PC-9 (cell line): ENCODE data around the gene RHOC. TPM values are rescaled to one million over a fixed set of nuclear protein-coding genes. Genes with fewer than 3 reads are reported as not detected.

Source experiments
- BruUV-seq: library from RNA; stranded (reverse); fragments of 400-500 nt; replicated peaks from 2 replicates; lab custom pipeline; 2021; lab: Mats Ljungman, UMichigan
- CTCF ChIA-PET: fragments of 300-600 bp; sonication (Branson Sonifier 250); formaldehyde crosslinking; loops from one replicate; lab custom pipeline; 2022; ENCODE audit warnings: antibody characterized with exemption; lab: Charles Lee
- POLR2A ChIA-PET: fragments of 300-600 bp; sonication (Branson Sonifier 250); formaldehyde crosslinking; loops from one replicate; lab custom pipeline; 2022; ENCODE audit warnings: antibody characterized with exemption; ENCODE audit not compliant: unreplicated experiment; lab: Charles Lee
- DNase-seq, 2 experiments: peaks; one replicate each; pipeline versions ENCODE4 v3.0.0 to v3.0.0-alpha.2; 2015 to 2022; ENCODE audit warnings: mixed read lengths in 1 of 2
- H2AFZ ChIP-seq: fragments of 200-600 bp; sonication (generic); 2 replicates; pipeline ENCODE4 v1.8.1; 2017; ENCODE audit warnings: antibody characterized with exemption
- H3F3A ChIP-seq: fragments of 200-600 bp; sonication (generic); 2 replicates; pipeline ENCODE4 v1.8.1; 2017; ENCODE audit warnings: antibody characterized with exemption, mild to moderate bottlenecking, low read depth; ENCODE audit not compliant: insufficient read depth
- H3K27ac ChIP-seq: fragments of 200-600 bp; sonication (generic); 2 replicates; pipeline ENCODE4 v1.6.1; 2016; ENCODE audit warnings: mixed run types
- H3K27me3 ChIP-seq: fragments of 200-600 bp; sonication (generic); 2 replicates; pipeline ENCODE4 v1.6.1; 2016; ENCODE audit warnings: low read depth, mixed run types; ENCODE audit not compliant: insufficient read depth
- H3K36me3 ChIP-seq: fragments of 200-600 bp; sonication (generic); 2 replicates; pipeline ENCODE4 v1.6.1; 2016; ENCODE audit warnings: low read depth, mixed run types
- H3K4me1 ChIP-seq: fragments of 200-600 bp; sonication (generic); replicated peaks from 2 replicates; pipeline ENCODE4 v1.6.1; 2016; ENCODE audit warnings: mixed run types; ENCODE audit not compliant: insufficient read depth
- H3K4me2 ChIP-seq: fragments of 200-600 bp; sonication (generic); 2 replicates; pipeline ENCODE4 v1.6.1; 2017; ENCODE audit warnings: mixed run types
- H3K4me3 ChIP-seq: fragments of 200-600 bp; sonication (generic); 2 replicates; pipeline ENCODE4 v1.6.1; 2016; ENCODE audit warnings: mixed run types
- H3K79me2 ChIP-seq: fragments of 200-600 bp; sonication (generic); 2 replicates; pipeline ENCODE4 v1.6.1; 2017; ENCODE audit warnings: low read depth, mixed run types
- H3K9me2 ChIP-seq: fragments of 200-600 bp; sonication (generic); 2 replicates; pipeline ENCODE4 v1.8.1; 2017; ENCODE audit warnings: mild to moderate bottlenecking; ENCODE audit not compliant: insufficient read depth
- H3K9me3 ChIP-seq: fragments of 200-600 bp; sonication (generic); 2 replicates; pipeline ENCODE4 v1.8.1; 2016; ENCODE audit warnings: low read depth; ENCODE audit not compliant: insufficient read depth
- H4K20me1 ChIP-seq: fragments of 200-600 bp; sonication (generic); 2 replicates; pipeline ENCODE4 v1.8.1; 2017; ENCODE audit not compliant: insufficient read depth
- CTCF ChIP-seq: fragments of 200-600 bp; sonication (generic); conservative IDR thresholded peaks from 2 replicates; pipeline ENCODE4 v1.6.1; 2017; ENCODE audit warnings: mixed run types, antibody characterized with exemption, mild to moderate bottlenecking, moderate library complexity
- EZH2 ChIP-seq: fragments of 200-600 bp; sonication (generic); IDR thresholded peaks from 2 replicates; pipeline ENCODE4 v1.8.0; 2017; ENCODE audit warnings: antibody characterized with exemption, low read depth
- intact Hi-C: fragments of 100-400 bp; cut with micrococcal nuclease; formaldehyde crosslinking; loops from one replicate; pipeline ENCODE4 v1.10.0; 2022; ENCODE audit not compliant: unreplicated experiment
- total RNA-seq: library from RNA; stranded (reverse); gene quantifications from 2 replicates; pipeline ENCODE4 v1.2.3, GENCODE V29; 2021

RHOC gene
- total RNA-seq, 1 experiment from 2014 or later: 200 TPM

- Histone ChIP-seq H3K4me3 (no peak overlapping the region), H3K79me2 (no peaks in the 10 kb centered on the region), H2AFZ (no peak overlapping the region), H3K9me3 (no peaks in the 10 kb centered on the region), H4K20me1 (no peaks in the 10 kb centered on the region), H3K27ac (no peak overlapping the region), H3K36me3 (no peaks in the 10 kb centered on the region), H3K4me1 (peaks cover 26% of the 10 kb centered on the region), H3K9me2 (no peaks in the 10 kb centered on the region), H3F3A (peaks cover 11% of the 10 kb centered on the region), H3K27me3 (no peaks in the 10 kb centered on the region), H3K4me2 (no peak overlapping the region)
- ChIA-PET CTCF (no interaction called here), POLR2A (no interaction called here)
- BruUV-seq: no TSS peak
- no peak for DNase-seq
- intact Hi-C loops: no loop called here
- TF ChIP-seq EZH2: no peak
Measured at GRCh38 chr1:112712191-112712590, 5.3 kb upstream of the RHOC start.

GRCh38 chr1:112711670-112712069 lies 4.7 kb upstream of the RHOC start:
- Histone ChIP-seq H3K27me3 (no peaks in the 10 kb centered on the region), H3K4me3 (no peak overlapping the region), H3K4me1 (peaks cover 26% of the 10 kb centered on the region), H3F3A (peaks cover 9% of the 10 kb centered on the region), H3K79me2 (peaks cover 2% of the 10 kb centered on the region), H3K9me3 (no peaks in the 10 kb centered on the region), H3K27ac (no peak overlapping the region), H3K36me3 (no peaks in the 10 kb centered on the region), H3K4me2 (no peak overlapping the region), H3K9me2 (no peaks in the 10 kb centered on the region), H4K20me1 (no peaks in the 10 kb centered on the region), H2AFZ (no peak overlapping the region)
- ChIA-PET CTCF (no interaction called here), POLR2A (no interaction called here)
- DNase-seq: no peak
- BruUV-seq: no TSS peak
- TF ChIP-seq EZH2 (no peak), CTCF (no peak)
- intact Hi-C loops: no loop called here

- POLR2A ChIA-PET: no interaction called here
- Histone ChIP-seq H3K27ac (no peak overlapping the region), H4K20me1 (no peaks in the 10 kb centered on the region), H3K27me3 (no peaks in the 10 kb centered on the region), H3F3A (peaks cover 7% of the 10 kb centered on the region), H3K9me3 (no peaks in the 10 kb centered on the region), H3K4me1 (peaks cover 25% of the 10 kb centered on the region), H3K4me3 (no peak overlapping the region), H3K36me3 (no peaks in the 10 kb centered on the region), H3K79me2 (peaks cover 7% of the 10 kb centered on the region), H2AFZ (no peak overlapping the region), H3K9me2 (no peaks in the 10 kb centered on the region), H3K4me2 (no peak overlapping the region)
- TF ChIP-seq CTCF (no peak), EZH2 (no peak)
- no peak for DNase-seq
- CTCF ChIA-PET: no interaction called here
- no TSS peak for BruUV-seq
- intact Hi-C loops: no loop called here
Measured at GRCh38 chr1:112711041-112711440, 4.1 kb upstream of the RHOC start.

- Histone ChIP-seq H3K4me2 (no peak overlapping the region), H3K27me3 (no peaks in the 10 kb centered on the region), H3K9me3 (no peaks in the 10 kb centered on the region), H4K20me1 (no peaks in the 10 kb centered on the region), H2AFZ (no peak overlapping the region), H3K79me2 (peaks cover 11% of the 10 kb centered on the region), H3K36me3 (no peaks in the 10 kb centered on the region), H3K4me3 (no peak overlapping the region), H3K4me1 (peaks cover 25% of the 10 kb centered on the region), H3K27ac (no peak overlapping the region), H3F3A (peaks cover 7% of the 10 kb centered on the region), H3K9me2 (no peaks in the 10 kb centered on the region)
- ChIA-PET POLR2A (no interaction called here), CTCF (no interaction called here)
- intact Hi-C loops: no loop called here
- TF ChIP-seq EZH2 (no peak), CTCF (no peak)
- DNase-seq: no peak
- BruUV-seq: no TSS peak
Measured at GRCh38 chr1:112710586-112710985, 3.7 kb upstream of the RHOC start.
